RWPE2 (cell line): Measurements from ENCODE around the gene KCNMA1.

Experiments used
- ATAC-seq: fragments of 200-7000 bp; cut with Tn5 transposase; 3 replicates; pipeline ENCODE4 v1.9.1; 2021; ENCODE audit warnings: low read depth
- DNase-seq: peaks from one replicate; pipeline ENCODE4 v3.0.0-alpha.2; 2020; ENCODE audit warnings: low spot score
- H3K27ac ChIP-seq: fragments of 450-650 bp; 2 replicates; pipeline ENCODE4 v1.5.1; 2017; ENCODE audit warnings: mild to moderate bottlenecking; ENCODE audit not compliant: poor library complexity, severe bottlenecking
- H3K27me3 ChIP-seq: fragments of 250-450 bp; sonication (Bioruptor Pico); 2 replicates; pipeline ENCODE4 v1.5.1; 2021; ENCODE audit warnings: mild to moderate bottlenecking, moderate library complexity; ENCODE audit not compliant: insufficient read depth, poor library complexity, severe bottlenecking
- H3K36me3 ChIP-seq: fragments of 250-450 bp; sonication (Bioruptor Pico); 2 replicates; pipeline ENCODE4 v1.5.1; 2020; ENCODE audit warnings: low read depth, mild to moderate bottlenecking, moderate library complexity
- H3K4me1 ChIP-seq: fragments of 250-450 bp; sonication (Bioruptor Pico); 2 replicates; pipeline ENCODE4 v1.5.1; 2021; ENCODE audit warnings: mild to moderate bottlenecking, moderate library complexity; ENCODE audit not compliant: insufficient read depth, poor library complexity, severe bottlenecking
- H3K4me3 ChIP-seq: fragments of 250-450 bp; sonication (Bioruptor Pico); 2 replicates; pipeline ENCODE4 v1.5.1; 2021; ENCODE audit warnings: mild to moderate bottlenecking, moderate library complexity; ENCODE audit not compliant: severe bottlenecking
- H3K9me3 ChIP-seq: fragments of 250-450 bp; sonication (Bioruptor Pico); 2 replicates; pipeline ENCODE4 v1.5.1; 2021; ENCODE audit warnings: mild to moderate bottlenecking, moderate library complexity; ENCODE audit not compliant: severe bottlenecking
- CTCF ChIP-seq: fragments of 450-650 bp; IDR thresholded peaks from one replicate; pipeline ENCODE4 v1.5.1; 2017; ENCODE audit warnings: mild to moderate bottlenecking, moderate library complexity; ENCODE audit not compliant: poor library complexity, severe bottlenecking

The KCNMA1 gene

GRCh38 chr10:77472146-77472545, 165.5 kb downstream of the KCNMA1 start:
- no peak for TF ChIP-seq CTCF
- H3K27ac ChIP-seq = no peak overlapping the region
- ATAC-seq = no peak
- H3K4me1 ChIP-seq = no peaks in the 10 kb centered on the region
- H3K27me3 ChIP-seq = no peaks in the 10 kb centered on the region
- no peak for DNase-seq
- H3K9me3 ChIP-seq = no peaks in the 10 kb centered on the region
- no peaks in the 10 kb centered on the region for H3K36me3 ChIP-seq
- no peak overlapping the region for H3K4me3 ChIP-seq

- no peaks in the 10 kb centered on the region for H3K4me1 ChIP-seq
- H3K36me3 ChIP-seq = no peaks in the 10 kb centered on the region
- no peak for DNase-seq
- ATAC-seq = no peak
- no peaks in the 10 kb centered on the region for H3K9me3 ChIP-seq
- H3K27ac ChIP-seq = no peak overlapping the region
- H3K4me3 ChIP-seq = no peak overlapping the region
- no peak for TF ChIP-seq CTCF
- no peaks in the 10 kb centered on the region for H3K27me3 ChIP-seq
These were observed 166.5 kb downstream of the KCNMA1 start for GRCh38 chr10:77471069-77471536.

- ATAC-seq (no peak), DNase-seq (no peak)
- no peaks in the 10 kb centered on the region for H3K36me3 ChIP-seq
- H3K27ac ChIP-seq = no peak overlapping the region
- TF ChIP-seq CTCF = no peak
- H3K4me3 ChIP-seq = no peak overlapping the region
- H3K9me3 ChIP-seq = no peaks in the 10 kb centered on the region
- H3K4me1 ChIP-seq = no peaks in the 10 kb centered on the region
- no peaks in the 10 kb centered on the region for H3K27me3 ChIP-seq
These were observed 170.1 kb downstream of the KCNMA1 start for GRCh38 chr10:77467422-77467963.

GRCh38 chr10:77463967-77464745, 173.5 kb downstream of the KCNMA1 start:
- no peaks in the 10 kb centered on the region for H3K36me3 ChIP-seq
- H3K27me3 ChIP-seq = no peaks in the 10 kb centered on the region
- no peak overlapping the region for H3K27ac ChIP-seq
- ATAC-seq (no peak), DNase-seq (no peak)
- no peak overlapping the region for H3K4me3 ChIP-seq
- TF ChIP-seq CTCF = no peak
- H3K4me1 ChIP-seq = peaks cover 4% of the 10 kb centered on the region
- no peaks in the 10 kb centered on the region for H3K9me3 ChIP-seq

- Histone ChIP-seq H3K9me3 (no peaks in the 10 kb centered on the region), H3K4me1 (peaks cover 4% of the 10 kb centered on the region), H3K4me3 (no peak overlapping the region), H3K27ac (no peak overlapping the region), H3K36me3 (no peaks in the 10 kb centered on the region), H3K27me3 (no peaks in the 10 kb centered on the region)
- DNase-seq = no peak
- no peak for ATAC-seq
- no peak for TF ChIP-seq CTCF
These were observed 174.1 kb downstream of the KCNMA1 start for GRCh38 chr10:77463499-77463898.
